Ovary (tissue), 3 donors: ENCODE measurements around the gene TLE7.

Experiments
- EP300 ChIP-seq: sonication (generic); formaldehyde crosslinking; IDR thresholded peaks from one replicate; pipeline ENCODE4 v1.6.1; 2017; ENCODE audit warnings: antibody characterized with exemption
- POLR2A ChIP-seq: fragments of 450-650 bp; IDR thresholded peaks from one replicate; pipeline ENCODE4 v1.6.1; 2017; ENCODE audit warnings: antibody characterized with exemption, mild to moderate bottlenecking, moderate library complexity
- TF ChIP-seq, protein P1 (sequence below), 3 donors: fragments of 450-650 bp in 2 of 3; fragments of 200-600 bp in 1 of 3; IDR thresholded peaks; one replicate each; pipeline versions ENCODE4 v1.5.1 to v1.8.0; 2016 to 2022; ENCODE audit warnings: antibody characterized with exemption in 3 of 3, mild to moderate bottlenecking in 1 of 3
- donor health status: DM: no; HTN: no; CAD: no.

- no peak for TF ChIP-seq POLR2A
- TF ChIP-seq, protein P1, sequence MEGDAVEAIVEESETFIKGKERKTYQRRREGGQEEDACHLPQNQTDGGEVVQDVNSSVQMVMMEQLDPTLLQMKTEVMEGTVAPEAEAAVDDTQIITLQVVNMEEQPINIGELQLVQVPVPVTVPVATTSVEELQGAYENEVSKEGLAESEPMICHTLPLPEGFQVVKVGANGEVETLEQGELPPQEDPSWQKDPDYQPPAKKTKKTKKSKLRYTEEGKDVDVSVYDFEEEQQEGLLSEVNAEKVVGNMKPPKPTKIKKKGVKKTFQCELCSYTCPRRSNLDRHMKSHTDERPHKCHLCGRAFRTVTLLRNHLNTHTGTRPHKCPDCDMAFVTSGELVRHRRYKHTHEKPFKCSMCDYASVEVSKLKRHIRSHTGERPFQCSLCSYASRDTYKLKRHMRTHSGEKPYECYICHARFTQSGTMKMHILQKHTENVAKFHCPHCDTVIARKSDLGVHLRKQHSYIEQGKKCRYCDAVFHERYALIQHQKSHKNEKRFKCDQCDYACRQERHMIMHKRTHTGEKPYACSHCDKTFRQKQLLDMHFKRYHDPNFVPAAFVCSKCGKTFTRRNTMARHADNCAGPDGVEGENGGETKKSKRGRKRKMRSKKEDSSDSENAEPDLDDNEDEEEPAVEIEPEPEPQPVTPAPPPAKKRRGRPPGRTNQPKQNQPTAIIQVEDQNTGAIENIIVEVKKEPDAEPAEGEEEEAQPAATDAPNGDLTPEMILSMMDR (IDR thresholded peaks at IDR 0.05), result no peak
- no peak for TF ChIP-seq EP300
These were observed 18.0 kb downstream of the TLE7 start for GRCh38 chr16:71423865-71424264.
